GM12878 (cell line): ENCODE data around the gene SLC37A3. TPM values are rescaled to one million over a fixed set of nuclear protein-coding genes. Genes with fewer than 3 reads are reported as not detected.

ENCODE experiments used
- ATAC-seq: fragments of 200-7000 bp; cut with Tn5 transposase; 3 replicates; pipeline ENCODE4 v1.9.1; 2020; ENCODE audit warnings: mild to moderate bottlenecking, moderate library complexity
- BruUV-seq: library from RNA; stranded (reverse); fragments of 400-500 nt; replicated peaks from 2 replicates; lab custom pipeline; 2021; lab: Mats Ljungman, UMichigan
- CTCF ChIA-PET: fragments of 300-600 bp; sonication (Branson Sonifier 250); formaldehyde crosslinking; extraction: SDS; loops from one replicate; lab custom pipeline; 2021; ENCODE audit warnings: inconsistent platforms; lab: Yijun Ruan, JAX
- POLR2A ChIA-PET: fragments of 350-600 bp; formaldehyde crosslinking; extraction: SDS; loops from one replicate; lab custom pipeline; 2021; ENCODE audit warnings: inconsistent platforms; lab: Charles Lee
- RAD21 ChIA-PET: fragments of 300-600 bp; sonication (Branson Sonifier 250); formaldehyde crosslinking; loops from one replicate; lab custom pipeline; 2023; ENCODE audit warnings: antibody characterized with exemption; ENCODE audit not compliant: unreplicated experiment; lab: Charles Lee
- SMC1A ChIA-PET: fragments of 300-600 bp; sonication (Branson Sonifier 250); formaldehyde crosslinking; loops from one replicate; lab custom pipeline; 2023; ENCODE audit not compliant: unreplicated experiment, uncharacterized antibody; lab: Charles Lee
- DNase-seq: peaks from one replicate; pipeline ENCODE4 v3.0.0-alpha.2; 2011; ENCODE audit warnings: low read depth, low spot score
- FAIRE-seq: peaks from 3 replicates; lab custom pipeline; 2011; peaks lifted over from hg19 to GRCh38; lab: Jason Lieb, UNC
- H2AFZ ChIP-seq: 2 replicates; pipeline ENCODE4 v1.6.0; 2011; ENCODE audit warnings: low read depth, low read length, control low read depth; ENCODE audit not compliant: control insufficient read depth
- H3K27ac ChIP-seq: 2 replicates; pipeline ENCODE4 v1.5.1; 2011; ENCODE audit warnings: control low read depth; ENCODE audit not compliant: control insufficient read depth, insufficient read depth
- H3K27me3 ChIP-seq, 2 experiments: replicated peaks in 1 of 2; 2 replicates each; pipeline versions ENCODE4 v1.6.0 to v1.6.1; 2011; ENCODE audit warnings: low read length in 1 of 2; ENCODE audit not compliant: control insufficient read depth in 2 of 2, insufficient read depth in 2 of 2
- H3K36me3 ChIP-seq, 2 experiments: 2 replicates each; pipeline ENCODE4 v1.5.1; 2011; ENCODE audit warnings: low read length in 1 of 2; ENCODE audit not compliant: control insufficient read depth in 2 of 2, insufficient read depth in 2 of 2
- H3K4me1 ChIP-seq: 2 replicates; pipeline ENCODE4 v1.6.1; 2011; ENCODE audit warnings: mild to moderate bottlenecking, low read length, moderate library complexity, mixed read lengths; ENCODE audit not compliant: control insufficient read depth, insufficient read depth
- H3K4me2 ChIP-seq: 2 replicates; pipeline ENCODE4 v1.6.0; 2011; ENCODE audit warnings: control low read depth; ENCODE audit not compliant: control insufficient read depth, insufficient read depth
- H3K4me3 ChIP-seq: fragments of 200-600 bp; sonication (generic); 2 replicates; pipeline ENCODE4 v1.5.1; 2016
- H3K79me2 ChIP-seq: 2 replicates; pipeline ENCODE4 v1.6.0; 2011; ENCODE audit warnings: low read length; ENCODE audit not compliant: control insufficient read depth, insufficient read depth
- H3K9ac ChIP-seq: 2 replicates; pipeline ENCODE4 v1.8.0; 2011; ENCODE audit warnings: low read length, control low read depth, mixed read lengths; ENCODE audit not compliant: control insufficient read depth, insufficient read depth
- H3K9me3 ChIP-seq: replicated peaks from 3 replicates; pipeline ENCODE4 v1.5.1; 2011; ENCODE audit warnings: mild to moderate bottlenecking, low read length; ENCODE audit not compliant: control insufficient read depth, insufficient read depth
- H4K20me1 ChIP-seq: 2 replicates; pipeline ENCODE4 v1.6.0; 2011; ENCODE audit not compliant: control insufficient read depth, insufficient read depth
- CBFB ChIP-seq: IDR thresholded peaks from 2 replicates; pipeline ENCODE4 v1.6.1; 2016; ENCODE audit warnings: antibody characterized with exemption, low read depth
- CBX5 ChIP-seq: sonication (generic); IDR thresholded peaks from 2 replicates; pipeline ENCODE4 v1.6.1; 2016; ENCODE audit warnings: low read depth, moderate library complexity, mild to moderate bottlenecking, inconsistent platforms
- CEBPB ChIP-seq, 2 experiments: fragments of 150-350 bp in 1 of 2; IDR thresholded peaks; 2 replicates each; pipeline ENCODE4 v1.6.1; 2012 to 2014; ENCODE audit warnings: low read depth in 2 of 2, low read length in 2 of 2, borderline replicate concordance in 1 of 2, inconsistent platforms in 1 of 2
- FOXM1 ChIP-seq: IDR thresholded peaks from 2 replicates; pipeline ENCODE4 v1.6.1; 2012; ENCODE audit warnings: low read depth, mild to moderate bottlenecking, inconsistent platforms, low read length, moderate library complexity
- IRF5 ChIP-seq: fragments of 450-650 bp; IDR thresholded peaks from 2 replicates; pipeline ENCODE4 v1.6.1; 2017; ENCODE audit warnings: borderline replicate concordance
- MTA2 ChIP-seq: fragments of 450-650 bp; IDR thresholded peaks from 2 replicates; pipeline ENCODE4 v1.6.1; 2016; ENCODE audit warnings: low read depth, mild to moderate bottlenecking, moderate library complexity
- MTA3 ChIP-seq: IDR thresholded peaks from 2 replicates; pipeline ENCODE4 v1.6.1; 2012; ENCODE audit warnings: low read length, inconsistent platforms, borderline replicate concordance
- NR2C2 ChIP-seq: IDR thresholded peaks from 2 replicates; pipeline ENCODE4 v1.6.1; 2011; ENCODE audit warnings: borderline replicate concordance, low read depth; ENCODE audit not compliant: control insufficient read depth, insufficient read length
- RAD51 ChIP-seq: fragments of 450-650 bp; IDR thresholded peaks from 2 replicates; pipeline ENCODE4 v1.6.1; 2016; ENCODE audit warnings: moderate library complexity, mild to moderate bottlenecking, inconsistent platforms
- RBBP5 ChIP-seq: fragments of 200-600 bp; sonication (generic); conservative IDR thresholded peaks from 2 replicates; pipeline ENCODE4 v1.6.1; 2016
- RFX5 ChIP-seq: IDR thresholded peaks from 2 replicates; pipeline ENCODE4 v1.6.1; 2011; ENCODE audit warnings: low read depth, low read length, improper control_type of control experiment
- RUNX3 ChIP-seq: IDR thresholded peaks from 2 replicates; pipeline ENCODE4 v1.6.1; 2012; ENCODE audit warnings: low read length, inconsistent platforms
- SREBF2 ChIP-seq: IDR thresholded peaks from 2 replicates; pipeline ENCODE4 v1.6.1; 2012; ENCODE audit warnings: mild to moderate bottlenecking, low read length
- TAF1 ChIP-seq: IDR thresholded peaks from 2 replicates; pipeline ENCODE4 v1.6.1; 2011; ENCODE audit warnings: mild to moderate bottlenecking, low read depth, low read length, borderline replicate concordance
- USF2 ChIP-seq: IDR thresholded peaks from 2 replicates; pipeline ENCODE4 v1.6.1; 2011; ENCODE audit warnings: low read depth, low read length, improper control_type of control experiment, borderline replicate concordance
- YBX1 ChIP-seq: fragments of 450-650 bp; IDR thresholded peaks from 2 replicates; pipeline ENCODE4 v1.6.1; 2016; ENCODE audit warnings: antibody characterized with exemption
- ZNF207 ChIP-seq: fragments of 450-650 bp; IDR thresholded peaks from 2 replicates; pipeline ENCODE4 v1.6.1; 2014; ENCODE audit warnings: antibody characterized with exemption, mild to moderate bottlenecking, borderline replicate concordance
- WGBS: methylation state at CpG from one replicate; pipeline ENCODE4 v1.1.6; 2016; ENCODE audit warnings: low lambda C conversion rate; ENCODE audit not compliant: insufficient replicate concordance, insufficient coverage; ENCODE audit errors: missing lambda C conversion rate; 5-methylcytosine and 5-hydroxymethylcytosine counted together
- in situ Hi-C: fragments of 300-500 bp; cut with MboI; formaldehyde crosslinking; loops from 9 replicates; pipeline ENCODE4 v1.14.3; 2018; ENCODE audit warnings: mixed read lengths
- intact Hi-C: fragments of 100-400 bp; cut with micrococcal nuclease; formaldehyde crosslinking; loops from one replicate; pipeline ENCODE4 v1.14.2; 2022; ENCODE audit not compliant: unreplicated experiment
- polyA plus RNA-seq, 11 experiments: library from polyadenylated mRNA; depleted of rRNA in 4 of 11; unstranded in 6 of 11; stranded (reverse) in 5 of 11; fragments of >200 nt; fragmentation: Nextera tagmentation in 4 of 11; fragmentation: Illumina TruSeq in 1 of 11; extraction: Ambion mirVana in 4 of 11; extraction: Trizol in 1 of 11; gene quantifications; 1 replicate in 1 of 11; 2 replicates in 10 of 11; pipeline versions ENCODE4 v1.2.1 to v1.2.3, GENCODE V29; 2011 to 2016; ENCODE audit warnings: inconsistent platforms in 2 of 11, missing spikeins in 2 of 11, low read depth in 1 of 11
- total RNA-seq, 4 experiments: library from RNA; depleted of rRNA in 3 of 4; stranded (reverse); fragments of >200 nt in 3 of 4; fragmentation: Illumina TruSeq in 1 of 4; extraction: Trizol in 1 of 4; gene quantifications; 2 replicates each; pipeline versions ENCODE4 v1.2.1 to v1.2.3, GENCODE V29; 2013 to 2021
- TF ChIP-seq, protein P1 (sequence below): fragments of 450-650 bp; formaldehyde crosslinking; IDR thresholded peaks from 2 replicates; pipeline ENCODE4 v1.4.0; 2020; ENCODE audit warnings: mild to moderate bottlenecking, moderate library complexity

SLC37A3 gene
- total and polyA plus RNA-seq, 10 of the 15 experiments (the other 5 are each of a cell fraction or from before 2014, with no cell fraction given), result 3.7 to 13.6 (median 11.0) TPM

DNA sequence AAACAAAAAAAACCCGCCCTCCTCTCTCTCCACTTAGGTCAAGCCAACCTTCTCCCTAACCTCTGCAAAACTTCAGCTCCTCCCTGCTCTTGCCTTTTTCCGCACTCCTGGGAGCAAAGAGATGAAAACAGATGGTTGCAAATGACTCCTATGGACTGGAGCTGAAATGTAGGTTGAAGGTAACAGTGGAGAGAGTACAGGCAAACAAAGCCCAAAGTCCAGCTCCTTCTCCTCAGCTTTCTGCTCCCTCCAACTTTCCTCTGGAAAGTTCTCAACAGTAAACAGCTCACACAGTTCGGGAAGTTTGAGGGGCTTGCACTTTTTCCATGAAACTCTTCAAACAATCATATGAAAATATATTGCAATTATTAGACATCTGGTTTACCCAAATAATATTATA, 90.3 kb downstream of the SLC37A3 start:
- FAIRE-seq, result no peak
- intact Hi-C loops, result no loop called here
- CTCF ChIA-PET, result interaction anchor here (0.7 kb wide), 1 partner anchor 145 kb away, joined by 3 read pairs; no protein-coding TSS in a partner anchor

More for the DNA sequence above, 90.3 kb downstream of the SLC37A3 start:
- Histone ChIP-seq H3K79me2 (no peaks in the 10 kb centered on the region), H2AFZ (no peak overlapping the region), H3K27ac (no peak overlapping the region), H4K20me1 (no peaks in the 10 kb centered on the region; the same call in 1 of the 2 replicates), H3K4me3 (no peak overlapping the region), H3K9ac (no peak overlapping the region), H3K27me3 (no peaks in the 10 kb centered on the region; a peak in 1 of 4 replicates), H3K9me3 (no peaks in the 10 kb centered on the region; the same call in 2 of the 3 replicates), H3K4me2 (no peak overlapping the region), H3K4me1 (no peaks in the 10 kb centered on the region), H3K36me3 (no peaks in the 10 kb centered on the region)
- no peak for DNase-seq
- no TSS peak for BruUV-seq
- SMC1A ChIA-PET, result interaction anchor here (1.0 to 2.9 kb wide), 2 partner anchors 12 to 138 kb away, joined by 5 to 7 read pairs; no protein-coding TSS in a partner anchor
- 28% methylated on average over 3 of the region's 3 CpGs for WGBS
- RAD21 ChIA-PET, result interaction anchor here (0.6 kb wide), 1 partner anchor 60 kb away, joined by 3 read pairs; no protein-coding TSS in a partner anchor
- TF ChIP-seq SREBF2 (no peak), CBX5 (no peak), YBX1 (no peak), MTA3 (no peak), FOXM1 (no peak), MTA2 (no peak), RFX5 (no peak), NR2C2 (no peak), CBFB (no peak), IRF5 (no peak), TAF1 (no peak), CEBPB (IDR thresholded peaks at IDR 0.05; ENCODE audit: borderline replicate concordance in 1 of 2, low read depth in 2 of 2, low read length in 2 of 2) (no peak), ZNF207 (no peak), RBBP5 (no peak), RAD51 (no peak), RUNX3 (no peak), USF2 (no peak)
- TF ChIP-seq, protein P1, sequence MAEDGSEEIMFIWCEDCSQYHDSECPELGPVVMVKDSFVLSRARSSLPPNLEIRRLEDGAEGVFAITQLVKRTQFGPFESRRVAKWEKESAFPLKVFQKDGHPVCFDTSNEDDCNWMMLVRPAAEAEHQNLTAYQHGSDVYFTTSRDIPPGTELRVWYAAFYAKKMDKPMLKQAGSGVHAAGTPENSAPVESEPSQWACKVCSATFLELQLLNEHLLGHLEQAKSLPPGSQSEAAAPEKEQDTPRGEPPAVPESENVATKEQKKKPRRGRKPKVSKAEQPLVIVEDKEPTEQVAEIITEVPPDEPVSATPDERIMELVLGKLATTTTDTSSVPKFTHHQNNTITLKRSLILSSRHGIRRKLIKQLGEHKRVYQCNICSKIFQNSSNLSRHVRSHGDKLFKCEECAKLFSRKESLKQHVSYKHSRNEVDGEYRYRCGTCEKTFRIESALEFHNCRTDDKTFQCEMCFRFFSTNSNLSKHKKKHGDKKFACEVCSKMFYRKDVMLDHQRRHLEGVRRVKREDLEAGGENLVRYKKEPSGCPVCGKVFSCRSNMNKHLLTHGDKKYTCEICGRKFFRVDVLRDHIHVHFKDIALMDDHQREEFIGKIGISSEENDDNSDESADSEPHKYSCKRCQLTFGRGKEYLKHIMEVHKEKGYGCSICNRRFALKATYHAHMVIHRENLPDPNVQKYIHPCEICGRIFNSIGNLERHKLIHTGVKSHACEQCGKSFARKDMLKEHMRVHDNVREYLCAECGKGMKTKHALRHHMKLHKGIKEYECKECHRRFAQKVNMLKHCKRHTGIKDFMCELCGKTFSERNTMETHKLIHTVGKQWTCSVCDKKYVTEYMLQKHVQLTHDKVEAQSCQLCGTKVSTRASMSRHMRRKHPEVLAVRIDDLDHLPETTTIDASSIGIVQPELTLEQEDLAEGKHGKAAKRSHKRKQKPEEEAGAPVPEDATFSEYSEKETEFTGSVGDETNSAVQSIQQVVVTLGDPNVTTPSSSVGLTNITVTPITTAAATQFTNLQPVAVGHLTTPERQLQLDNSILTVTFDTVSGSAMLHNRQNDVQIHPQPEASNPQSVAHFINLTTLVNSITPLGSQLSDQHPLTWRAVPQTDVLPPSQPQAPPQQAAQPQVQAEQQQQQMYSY, result no peak
- ATAC-seq, result no peak
- POLR2A ChIA-PET, result no interaction called here
- in situ Hi-C loops, result no loop called here
